Measurements from ENCODE around the gene CBFB.
"Not testable (repeated sequence)": the region's sequence is repeated elsewhere in the genome, so short reads cannot be mapped to it uniquely, and the experiment has no call there.

CBFB gene

DNA sequence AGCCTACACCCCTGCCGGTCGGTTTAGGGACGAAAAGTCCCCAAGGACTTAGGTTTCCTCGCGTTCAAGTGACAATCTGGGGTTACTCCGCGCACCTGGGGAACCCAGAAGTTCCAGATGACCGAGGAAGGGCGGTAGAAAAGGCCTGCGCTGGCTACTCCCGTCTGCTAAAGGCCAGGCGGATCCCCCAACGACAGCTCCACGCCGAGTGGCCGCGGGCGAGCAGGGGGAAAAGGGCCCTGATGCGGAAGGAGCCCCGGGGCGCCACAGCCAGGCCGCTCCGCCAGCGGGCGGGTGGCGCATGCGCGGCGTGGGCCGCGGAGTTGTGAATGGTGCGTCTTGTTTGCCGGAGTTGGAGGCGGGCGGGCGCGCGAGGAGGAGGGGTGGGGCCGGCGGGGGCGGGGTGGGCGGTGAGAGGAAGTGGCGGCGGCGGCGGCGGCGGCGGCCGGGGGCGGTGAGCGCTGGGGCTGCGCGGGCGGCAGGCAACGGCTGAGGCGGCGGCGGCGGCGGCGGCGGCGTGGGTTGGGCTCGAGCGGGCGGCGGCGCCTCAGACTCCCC is at the start of gene CBFB:
CBFB (plus strand) TSS at position 454 of the 558 bp plus-strand sequence. CDS start 259 bp downstream, outside the sequence.
- peak; percentile 47 for DNase-seq

DNA sequence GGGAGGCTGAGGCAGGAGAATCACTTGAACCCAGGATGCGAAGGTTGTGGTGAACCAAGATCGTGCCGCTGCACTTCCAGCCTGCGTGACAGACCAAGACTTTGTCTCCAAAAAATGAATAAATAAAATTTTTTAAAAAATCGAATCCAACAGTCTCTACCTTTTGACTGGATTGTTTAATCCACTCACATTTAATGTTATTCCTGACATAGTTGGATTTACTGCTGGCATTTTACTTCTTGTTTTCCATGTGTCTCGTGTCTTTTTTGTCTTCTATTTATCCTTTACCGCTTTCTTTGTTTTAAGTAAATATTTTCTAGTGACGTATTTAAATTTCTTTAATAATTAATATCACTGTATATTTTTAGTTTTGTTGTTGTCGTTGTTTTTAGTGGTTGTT is 45.9 kb upstream of the CBFB start:
- no peak for DNase-seq

GRCh38 chr16:66984892-66985311 is 44.0 kb upstream of the CBFB start:
- DNase-seq: no peak

- no peak for DNase-seq
Measured at GRCh38 chr16:66986559-66986958, 42.4 kb upstream of the CBFB start.

GRCh38 chr16:66988197-66988788 is 40.7 kb upstream of the CBFB start, which contains the start of gene CES4A:
TSS of gene CES4A (plus strand) at chr16:66988589. CDS start at chr16:66988773, 184 bp downstream.
- no peak for DNase-seq

- no peak for DNase-seq
Measured at GRCh38 chr16:66991545-66992077, 37.3 kb upstream of the CBFB start.

DNA sequence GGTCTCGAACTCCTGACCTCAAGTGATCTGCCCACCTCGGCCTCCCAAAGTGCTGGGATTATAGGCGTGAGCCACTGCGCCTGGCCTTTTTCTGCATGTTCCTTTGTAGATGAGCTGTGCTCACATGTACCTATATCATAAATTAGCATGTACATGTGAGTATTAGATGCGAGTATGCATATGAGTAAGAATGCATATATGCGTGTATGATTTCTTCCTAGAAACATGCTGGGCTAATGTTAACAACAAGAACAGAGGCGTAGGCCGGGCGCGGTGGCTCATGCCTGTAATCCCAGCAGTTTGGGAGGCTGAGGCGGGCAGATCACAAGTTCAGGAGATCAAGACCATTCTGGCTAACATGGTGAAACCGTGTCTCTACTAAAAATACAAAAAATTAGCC is 35.4 kb upstream of the CBFB start:
- DNase-seq: not testable (repeated sequence)

DNA sequence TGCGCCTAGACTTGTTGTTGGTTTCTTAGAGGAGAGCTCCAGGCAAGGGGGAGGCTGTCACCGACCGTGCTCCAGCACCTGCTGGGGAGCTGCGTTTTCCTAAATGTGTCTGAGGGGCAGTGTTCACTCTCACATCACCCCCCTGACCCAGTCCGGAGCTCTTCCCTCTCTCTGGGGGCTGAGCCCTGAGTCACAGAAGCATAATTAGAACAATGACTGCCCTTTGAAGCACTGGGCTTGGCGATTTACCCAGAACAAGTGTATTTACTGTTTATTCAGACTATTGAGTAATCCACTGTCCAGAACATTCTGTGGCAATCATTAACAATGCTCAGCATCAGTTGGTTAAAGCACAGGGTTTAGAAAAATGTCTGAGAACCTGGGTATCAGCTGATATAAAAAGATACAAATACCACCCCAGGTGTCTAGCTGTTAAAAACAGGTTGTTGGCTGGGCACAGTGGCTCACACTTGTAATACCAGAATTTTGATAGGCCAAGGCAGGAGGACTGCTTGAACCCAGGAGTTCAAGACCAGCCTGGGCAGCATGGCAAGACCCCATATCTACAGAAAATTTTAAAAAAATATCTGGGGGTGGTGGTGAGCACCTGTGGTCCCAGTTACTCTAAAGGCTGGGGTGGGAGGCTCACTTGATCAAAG is 32.5 kb upstream of the CBFB start:
- no peak for DNase-seq

DNA sequence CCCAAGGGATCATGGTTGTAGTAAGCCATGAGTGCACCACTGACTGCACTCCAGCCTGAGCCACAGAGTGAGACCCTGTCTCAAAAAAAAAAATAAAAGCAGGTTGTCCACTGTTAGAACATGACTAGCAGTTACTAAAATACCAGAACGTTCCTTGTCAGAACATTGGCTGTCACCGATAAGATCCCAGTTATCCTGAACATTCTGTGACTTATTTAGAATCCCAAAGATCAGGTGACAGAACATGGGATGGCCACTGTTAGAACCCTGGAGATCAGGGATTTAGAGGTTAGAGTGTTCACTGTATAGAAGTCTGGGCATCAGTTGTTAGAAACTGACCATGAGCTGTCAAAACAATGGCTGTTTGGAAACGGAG is 32.0 kb upstream of the CBFB start:
- no peak for DNase-seq

DNA sequence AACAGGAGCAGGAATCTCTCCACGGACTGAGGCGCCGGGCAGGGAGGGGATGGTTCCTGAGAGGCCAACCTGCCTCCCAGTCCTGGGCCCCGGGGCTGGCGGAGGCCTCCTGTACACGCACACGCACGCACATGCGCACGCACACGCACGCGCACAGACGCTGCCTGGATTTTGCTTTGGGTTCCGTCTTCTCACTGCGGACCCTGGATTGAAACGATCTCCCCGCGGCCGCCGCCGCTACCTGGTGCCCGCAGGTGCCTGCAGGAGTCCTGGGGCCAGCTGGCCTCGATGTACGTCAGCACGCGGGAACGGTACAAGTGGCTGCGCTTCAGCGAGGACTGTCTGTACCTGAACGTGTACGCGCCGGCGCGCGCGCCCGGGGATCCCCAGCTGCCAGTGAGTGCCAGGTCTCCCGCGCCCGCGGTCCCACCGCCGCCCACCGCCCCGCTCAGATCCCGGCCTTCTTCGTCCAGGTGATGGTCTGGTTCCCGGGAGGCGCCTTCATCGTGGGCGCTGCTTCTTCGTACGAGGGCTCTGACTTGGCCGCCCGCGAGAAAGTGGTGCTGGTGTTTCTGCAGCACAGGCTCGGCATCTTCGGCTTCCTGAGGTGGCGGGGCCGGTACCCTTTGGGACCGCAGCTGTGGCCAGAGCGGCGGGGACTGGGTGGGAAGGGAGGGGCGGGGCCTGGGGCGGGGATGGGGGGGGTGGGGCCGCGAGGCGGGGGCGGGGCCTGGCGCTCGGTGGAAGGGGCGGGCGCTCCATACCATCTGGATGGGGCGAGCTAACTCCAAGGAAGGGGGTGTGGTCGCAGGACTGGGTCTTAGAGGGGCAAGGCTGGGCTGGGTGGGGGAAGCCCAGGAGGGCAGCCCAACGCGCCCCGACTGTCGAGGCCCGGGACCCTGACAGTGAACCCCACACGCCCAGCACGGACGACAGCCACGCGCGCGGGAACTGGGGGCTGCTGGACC is 28.3 kb upstream of the CBFB start:
- no peak for DNase-seq

- no peak for DNase-seq
Measured at GRCh38 chr16:67001726-67002125, 27.2 kb upstream of the CBFB start.

- no peak for DNase-seq
Measured at GRCh38 chr16:67006930-67007658, 21.9 kb upstream of the CBFB start.

GRCh38 chr16:67009158-67009557 is 19.8 kb upstream of the CBFB start:
- no peak for DNase-seq

DNA sequence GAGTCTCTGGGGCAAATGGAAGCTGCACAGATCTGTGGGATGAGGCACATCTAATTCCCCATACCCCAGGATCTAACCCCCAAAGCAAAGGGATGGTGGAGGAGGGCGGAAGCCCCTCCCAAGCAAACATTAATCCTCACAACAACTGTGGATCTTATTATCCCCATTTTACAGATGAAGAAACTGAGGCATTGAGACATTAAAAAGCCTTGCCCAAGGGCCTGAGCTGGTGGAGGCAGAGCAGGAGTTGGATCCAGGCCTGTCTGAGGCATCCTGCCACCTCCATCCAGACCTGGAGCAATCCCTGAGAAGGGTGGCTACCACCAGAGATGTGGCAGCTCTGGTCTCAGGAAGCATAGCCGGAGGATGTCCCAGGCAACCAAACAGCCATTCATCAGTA is 17.7 kb upstream of the CBFB start:
- no peak for DNase-seq

GRCh38 chr16:67013233-67013822 is 15.6 kb upstream of the CBFB start:
- DNase-seq: no peak

DNA sequence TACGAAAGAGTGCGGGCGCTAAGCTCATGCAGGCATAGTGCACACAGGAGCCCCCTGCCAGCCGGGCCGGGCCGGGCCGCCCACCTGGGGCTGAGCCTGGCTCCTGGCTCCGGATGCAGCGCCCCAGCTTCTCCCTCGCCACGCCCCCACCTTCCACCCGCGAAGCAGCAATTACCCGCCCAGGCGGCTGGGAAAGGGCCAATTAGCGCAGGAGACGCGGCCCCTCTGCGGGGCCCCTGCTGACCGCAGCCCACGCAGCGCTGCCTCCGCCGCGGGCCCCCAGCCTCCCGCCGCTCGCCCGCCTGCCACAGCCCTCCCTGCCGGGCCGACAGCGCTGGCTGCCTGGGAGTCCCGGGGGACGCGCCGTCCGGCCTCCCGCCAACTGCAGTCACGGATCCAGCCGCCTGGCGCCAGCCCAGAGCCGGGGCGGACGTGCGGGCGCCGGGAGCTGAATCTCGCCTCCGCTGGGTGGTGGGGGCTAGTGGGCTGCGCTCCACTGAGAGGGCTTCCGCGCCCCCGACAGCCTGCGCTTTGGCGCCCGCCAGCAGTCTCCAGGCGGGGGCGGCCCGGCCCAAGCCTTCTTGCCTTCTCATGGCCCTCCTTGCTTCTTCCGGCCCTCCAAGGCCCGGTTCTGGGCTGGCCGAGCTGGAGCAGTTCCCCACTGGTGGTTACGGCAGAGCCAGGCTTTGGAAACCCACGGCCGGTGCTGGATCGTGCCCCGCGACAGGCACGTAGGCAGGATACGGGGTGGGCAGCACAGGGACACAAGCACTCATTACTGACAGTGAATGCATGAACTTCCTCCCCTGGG is 14.9 kb upstream of the CBFB start:
- no peak for DNase-seq

DNA sequence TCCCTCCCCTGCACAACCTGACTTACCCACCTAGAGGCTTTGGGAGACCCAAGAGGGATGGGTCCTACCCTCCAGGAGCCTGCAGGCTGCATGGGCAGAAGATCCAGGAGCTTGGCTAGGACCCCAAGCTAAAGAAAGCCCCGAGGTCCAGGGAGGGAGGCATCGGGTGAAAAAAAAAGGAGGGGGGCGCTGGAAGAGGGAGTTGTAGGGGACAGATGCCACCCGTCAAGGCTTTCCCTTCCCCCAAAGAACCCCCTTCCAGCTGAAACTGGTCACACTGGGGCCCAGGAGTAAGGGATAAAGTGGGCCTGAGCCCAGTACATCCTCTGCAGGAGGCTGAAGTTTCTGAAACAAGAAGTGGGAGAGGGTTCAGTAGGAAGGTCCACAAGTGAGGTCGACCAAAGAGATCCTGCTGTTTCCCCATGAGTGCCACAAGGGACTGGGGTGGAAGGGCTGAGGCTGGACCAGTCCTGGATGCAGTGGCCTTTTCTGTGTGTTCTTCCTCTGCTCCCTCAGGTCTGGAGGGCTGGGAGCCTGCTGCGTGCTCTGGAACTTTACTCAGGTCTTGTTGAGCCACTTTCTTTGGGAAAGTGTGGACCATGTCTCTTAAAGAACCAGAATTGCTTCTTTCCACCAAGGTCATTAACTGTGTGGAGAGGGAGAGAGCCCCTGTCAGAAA is 14.2 kb upstream of the CBFB start:
- no peak for DNase-seq

DNA sequence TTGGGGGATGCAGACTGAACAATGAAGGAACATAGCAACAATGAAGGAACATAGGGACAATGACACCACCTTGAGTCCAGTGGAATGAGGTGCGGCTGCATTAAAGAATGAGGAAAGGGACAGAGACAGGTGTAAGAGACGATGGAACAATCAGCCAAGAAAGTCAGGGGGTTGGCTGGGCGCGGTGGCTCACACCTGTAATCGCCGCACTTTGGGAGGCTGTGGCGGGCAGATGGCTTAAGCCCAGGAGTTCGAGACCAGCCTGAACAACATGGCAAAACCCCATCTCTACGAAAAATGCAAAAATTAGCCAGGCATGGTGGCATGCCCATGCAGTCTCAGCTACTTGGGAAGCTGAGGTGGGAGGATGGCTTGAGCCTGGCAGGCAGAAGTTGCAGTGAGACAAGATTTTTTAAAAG is 13.6 kb upstream of the CBFB start:
- DNase-seq: no peak

- no peak for DNase-seq
Measured at GRCh38 chr16:67016143-67016542, 12.8 kb upstream of the CBFB start.

DNA sequence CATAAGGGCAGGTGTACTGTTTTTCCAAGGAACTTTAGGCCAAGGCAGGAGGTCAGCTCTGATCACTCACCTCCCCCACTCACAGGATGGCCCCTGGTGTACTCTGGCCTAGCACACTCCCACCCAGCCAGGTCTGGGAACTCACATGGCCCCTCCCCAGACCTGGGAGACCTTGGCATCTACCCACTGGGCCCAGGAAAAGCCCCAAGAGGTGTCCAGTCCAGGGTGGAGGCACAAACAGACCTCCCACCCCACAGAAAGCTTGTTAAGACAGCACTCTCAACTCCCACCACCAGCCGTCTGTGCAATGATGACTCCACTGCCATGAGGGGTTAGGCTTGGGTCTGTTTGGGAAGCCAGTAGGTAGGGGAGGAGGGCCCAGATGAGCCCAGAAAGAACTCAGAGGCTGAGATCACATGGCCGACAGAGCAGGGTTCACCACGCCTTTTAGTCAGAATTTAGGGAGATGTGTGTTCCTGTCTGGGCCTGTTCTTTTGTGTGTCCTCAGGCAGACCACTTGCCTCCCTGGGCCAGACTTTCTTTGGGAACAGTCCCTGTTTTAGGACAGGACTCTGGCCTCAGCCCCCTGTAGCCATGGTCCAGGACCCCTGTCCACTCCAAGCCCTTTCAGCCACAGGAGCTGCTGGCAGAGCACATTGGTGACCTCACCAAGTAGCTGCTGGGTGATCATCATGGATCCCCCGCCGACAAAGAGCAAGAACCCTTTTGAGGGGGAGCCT is 12.1 kb upstream of the CBFB start:
- DNase-seq: no peak

Data from NCI-H446 treated with DMSO at 0.1 percent for 48 hours (cell line).